HepG2 (cell line): ENCODE data around the gene APOBEC3B. TPM values are rescaled to one million over a fixed set of nuclear protein-coding genes. Genes with fewer than 3 reads are reported as not detected.

Experiments used
- EEA1 ChIP-seq: sonication (generic); formaldehyde crosslinking; IDR thresholded peaks from 2 replicates; pipeline ENCODE4 v1.5.1; 2020; ENCODE audit warnings: mild to moderate bottlenecking, missing genetic modification reagents, borderline replicate concordance
- ELF4 ChIP-seq: sonication (generic); formaldehyde crosslinking; IDR thresholded peaks from 2 replicates; pipeline ENCODE4 v1.5.0; 2020; ENCODE audit warnings: missing genetic modification reagents, mild to moderate bottlenecking, moderate library complexity, borderline replicate concordance
- EZH2 ChIP-seq: conservative IDR thresholded peaks from 2 replicates; pipeline ENCODE4 v1.6.1; 2012; ENCODE audit warnings: mild to moderate bottlenecking, low read depth, low read length, moderate library complexity
- HDAC1 ChIP-seq: sonication (generic); formaldehyde crosslinking; IDR thresholded peaks from 2 replicates; pipeline ENCODE4 v1.5.1; 2020; ENCODE audit warnings: mild to moderate bottlenecking, missing genetic modification reagents
- HOXA5 ChIP-seq: sonication (generic); formaldehyde crosslinking; IDR thresholded peaks from 2 replicates; pipeline ENCODE4 v1.4.0; 2020; ENCODE audit warnings: missing genetic modification reagents
- MAZ ChIP-seq, 2 experiments: sonication (generic) in 1 of 2; formaldehyde crosslinking in 1 of 2; IDR thresholded peaks; 2 replicates each; pipeline versions ENCODE4 v1.5.0 to v1.6.1; 2012 to 2020; ENCODE audit warnings: low read depth in 2 of 2, mild to moderate bottlenecking in 2 of 2, borderline replicate concordance in 1 of 2, improper control_type of control experiment in 1 of 2, low read length in 1 of 2, missing genetic modification reagents in 1 of 2, moderate library complexity in 1 of 2
- NCOA1 ChIP-seq: sonication (generic); formaldehyde crosslinking; IDR thresholded peaks from 2 replicates; pipeline ENCODE4 v1.9.0; 2021; ENCODE audit warnings: missing genetic modification reagents
- RAD21 ChIP-seq: fragments of 450-650 bp; formaldehyde crosslinking; IDR thresholded peaks from 2 replicates; pipeline ENCODE4 v1.5.0; 2020; ENCODE audit warnings: mild to moderate bottlenecking
- RNF2 ChIP-seq: fragments of 450-650 bp; conservative IDR thresholded peaks from 2 replicates; pipeline ENCODE4 v1.6.1; 2016; ENCODE audit warnings: low read depth
- RORA ChIP-seq: sonication (generic); formaldehyde crosslinking; IDR thresholded peaks from 2 replicates; pipeline ENCODE4 v1.5.0; 2020; ENCODE audit warnings: mild to moderate bottlenecking, missing genetic modification reagents, moderate library complexity
- SALL2 ChIP-seq: sonication (generic); formaldehyde crosslinking; IDR thresholded peaks from 2 replicates; pipeline ENCODE4 v1.8.1; 2023; ENCODE audit warnings: mild to moderate bottlenecking, missing genetic modification reagents, inconsistent platforms
- SNAI1 ChIP-seq: sonication (generic); formaldehyde crosslinking; IDR thresholded peaks from 2 replicates; pipeline ENCODE4 v1.5.0; 2020; ENCODE audit warnings: mild to moderate bottlenecking, missing genetic modification reagents, borderline replicate concordance
- SYNCRIP ChIP-seq: fragments of 200-400 bp; formaldehyde crosslinking; IDR thresholded peaks from 2 replicates; pipeline ENCODE4 v1.6.1; 2018; ENCODE audit warnings: mild to moderate bottlenecking, low read depth, low read length; ENCODE audit not compliant: insufficient read depth
- U2AF2 ChIP-seq: fragments of 200-400 bp; formaldehyde crosslinking; IDR thresholded peaks from 2 replicates; pipeline ENCODE4 v1.6.1; 2017; ENCODE audit warnings: low read depth, mild to moderate bottlenecking, low read length
- ZBTB34 ChIP-seq: sonication (generic); formaldehyde crosslinking; IDR thresholded peaks from 2 replicates; pipeline ENCODE4 v1.8.0; 2022; ENCODE audit warnings: mild to moderate bottlenecking, missing genetic modification reagents
- ZNF136 ChIP-seq: sonication (generic); formaldehyde crosslinking; IDR thresholded peaks from 2 replicates; pipeline ENCODE4 v1.8.1; 2022; ENCODE audit warnings: low read depth, mild to moderate bottlenecking, moderate library complexity, missing genetic modification reagents
- ZNF296 ChIP-seq: sonication (generic); formaldehyde crosslinking; conservative IDR thresholded peaks from 2 replicates; pipeline ENCODE4 v1.5.0; 2020; ENCODE audit warnings: mild to moderate bottlenecking, missing genetic modification reagents
- ZNF318 ChIP-seq: sonication (generic); formaldehyde crosslinking; IDR thresholded peaks from 2 replicates; pipeline ENCODE4 v1.4.0; 2020; ENCODE audit warnings: mild to moderate bottlenecking, missing genetic modification reagents
- ZNF441 ChIP-seq: sonication (generic); formaldehyde crosslinking; IDR thresholded peaks from 2 replicates; pipeline ENCODE4 v1.7.0; 2021; ENCODE audit warnings: missing genetic modification reagents, borderline replicate concordance
- ZNF556 ChIP-seq: sonication (generic); formaldehyde crosslinking; IDR thresholded peaks from 2 replicates; pipeline ENCODE4 v1.4.0; 2020; ENCODE audit warnings: mild to moderate bottlenecking, missing genetic modification reagents, borderline replicate concordance
- ZSCAN12 ChIP-seq: sonication (generic); formaldehyde crosslinking; IDR thresholded peaks from 2 replicates; pipeline ENCODE4 v1.9.0; 2021; ENCODE audit warnings: mild to moderate bottlenecking, missing genetic modification reagents
- polyA plus RNA-seq, 8 experiments: library from polyadenylated mRNA; depleted of rRNA in 3 of 8; stranded (reverse) in 7 of 8; unstranded in 1 of 8; fragments of >200 nt; fragmentation: Illumina TruSeq in 4 of 8; extraction: Trizol in 4 of 8; gene quantifications; 2 replicates each; pipeline versions ENCODE4 v1.2.1 to v1.2.3, GENCODE V29; 2011 to 2016; ENCODE audit warnings: low read depth in 4 of 8, missing spikeins in 1 of 8, mixed read lengths in 1 of 8; ENCODE audit not compliant: insufficient read depth in 1 of 8
- total RNA-seq, 5 experiments: library from RNA; depleted of rRNA; stranded (reverse); fragments of >200 nt; fragmentation: Illumina TruSeq; extraction: Trizol; gene quantifications; 2 replicates each; pipeline ENCODE4 v1.2.3, GENCODE V29; 2016; ENCODE audit warnings: low read depth in 1 of 5

The APOBEC3B gene
- total and polyA plus RNA-seq, 2 of the 13 experiments (the other 11 are each of a cell fraction or from before 2014, with no cell fraction given), result 6.7 to 8.8 TPM

GRCh38 chr22:39013942-39014722, 32.0 kb downstream of the APOBEC3B start, which contains the start of gene APOBEC3C (continued):
- TF ChIP-seq ZNF318 (CRISPR knock-in tag), result no peak
- no peak for TF ChIP-seq HDAC1 (CRISPR knock-in tag)
- TF ChIP-seq RORA, result no peak
- TF ChIP-seq RAD21 (CRISPR knock-in tag), result no peak
- TF ChIP-seq ZNF296 (CRISPR knock-in tag), result no peak
- TF ChIP-seq EZH2, result no peak
- TF ChIP-seq NCOA1 (CRISPR knock-in tag), result no peak
- no peak for TF ChIP-seq ZNF136 (CRISPR knock-in tag)
- no peak for TF ChIP-seq ZNF556 (CRISPR knock-in tag)
- TF ChIP-seq MAZ (IDR thresholded peaks at IDR 0.05; ENCODE audit: borderline replicate concordance, low read depth, low read length), result no peak
- no peak for TF ChIP-seq MAZ (CRISPR knock-in tag; IDR thresholded peaks at IDR 0.05; ENCODE audit: low read depth)
- no peak for TF ChIP-seq EEA1 (CRISPR knock-in tag)
- TF ChIP-seq ZSCAN12 (CRISPR knock-in tag), result no peak
- TF ChIP-seq RNF2, result no peak
- no peak for TF ChIP-seq ZBTB34 (CRISPR knock-in tag)
- TF ChIP-seq SALL2 (CRISPR knock-in tag), result 0 out of 2 replicates have a peak, but pooled peaks have one; percentile 17
- no peak for TF ChIP-seq SNAI1 (CRISPR knock-in tag)
- no peak for TF ChIP-seq U2AF2
- TF ChIP-seq HOXA5, result no peak
- TF ChIP-seq ELF4 (CRISPR knock-in tag), result no peak
- TF ChIP-seq ZNF441 (CRISPR knock-in tag), result no peak
- TF ChIP-seq SYNCRIP, result no peak
